Stimulated activated CD4-positive, alpha-beta T cell treated with anti-CD3 and anti-CD28 coated beads, TNF-alpha, amount 100 ng/mL, for 24 hours (primary cell): ENCODE data around the gene EVC2.

Experiments used
- DNase-seq, 3 experiments: peaks; one replicate each; pipeline ENCODE4 v3.0.0-alpha.2; 2020; ENCODE audit warnings: low read depth in 3 of 3

The EVC2 gene

DNA sequence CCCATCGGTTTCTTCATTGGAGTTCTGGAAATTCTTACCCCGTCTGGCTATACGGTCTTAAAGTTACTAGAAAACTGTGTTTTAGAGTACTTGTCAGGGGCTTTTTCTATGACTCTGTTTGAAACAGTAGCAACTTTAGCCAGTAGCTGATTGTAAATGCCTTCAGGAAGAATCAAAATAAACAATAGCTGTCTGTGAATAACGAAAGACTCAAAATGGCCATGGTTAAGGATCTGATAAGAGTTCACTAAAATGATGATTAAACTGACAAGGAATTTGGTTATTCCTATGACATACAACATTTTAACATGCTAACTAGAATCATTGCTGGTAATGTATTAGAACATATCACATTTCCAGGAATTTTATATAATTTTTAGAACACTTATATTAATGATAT is 191.0 kb downstream of the EVC2 start:
- DNase-seq, result no peak

DNA sequence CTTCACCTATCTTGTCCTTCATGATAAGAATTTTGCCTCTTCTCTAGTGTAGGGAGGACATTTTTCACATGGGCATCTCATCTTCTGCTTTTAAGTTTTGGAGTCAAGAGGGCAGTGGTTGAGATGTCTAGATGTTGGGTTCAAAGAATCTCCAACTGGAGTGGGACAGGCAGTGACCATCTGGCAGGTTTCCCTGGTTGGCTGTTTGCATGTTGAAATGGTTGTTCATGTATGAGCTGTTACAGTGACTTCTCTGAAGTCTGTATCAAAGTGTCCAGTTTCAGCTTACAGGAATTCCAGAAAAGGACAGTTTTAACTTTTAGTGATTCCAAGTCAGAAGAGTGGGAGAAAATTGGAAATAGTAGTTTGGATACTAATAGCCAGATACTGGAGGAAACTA is 192.7 kb downstream of the EVC2 start:
- DNase-seq, result no peak
